ENCODE results near the gene TCEANC. TPM values are rescaled to one million over a fixed set of nuclear protein-coding genes. Genes with fewer than 3 reads are reported as not detected.

The TCEANC gene
- polyA plus RNA-seq, 6 donors from 2014 or later = 10.5 to 14.1 (median 13.3) TPM

- no peaks in the 10 kb centered on the region for H3K9me3 Mint-ChIP-seq
- peaks cover 49 to 72% (median 50%) of the 10 kb centered on the region in 3 donors for H3K4me1 Mint-ChIP-seq
- peak overlapping the region in 1 of 6 donors; percentile 41 for H3K27ac Mint-ChIP-seq
- H3K36me3 Mint-ChIP-seq = peaks cover 0 to 7% of the 10 kb centered on the region in 2 donors
- DNase-seq (no peak), ATAC-seq (ENCODE audit: low read depth in 2 of 2) (peak in 1 of 2 donors; percentile 5)
- H3K27me3 Mint-ChIP-seq = peaks cover 0 to 9% (median 0%) of the 10 kb centered on the region in 3 donors
- peak overlapping the region in 5 of 8 donors; percentile 15 to 69 (median 36) for H3K4me3 Mint-ChIP-seq
Measured at GRCh38 chrX:13698432-13698831, 45.5 kb downstream of the TCEANC start.

DNA sequence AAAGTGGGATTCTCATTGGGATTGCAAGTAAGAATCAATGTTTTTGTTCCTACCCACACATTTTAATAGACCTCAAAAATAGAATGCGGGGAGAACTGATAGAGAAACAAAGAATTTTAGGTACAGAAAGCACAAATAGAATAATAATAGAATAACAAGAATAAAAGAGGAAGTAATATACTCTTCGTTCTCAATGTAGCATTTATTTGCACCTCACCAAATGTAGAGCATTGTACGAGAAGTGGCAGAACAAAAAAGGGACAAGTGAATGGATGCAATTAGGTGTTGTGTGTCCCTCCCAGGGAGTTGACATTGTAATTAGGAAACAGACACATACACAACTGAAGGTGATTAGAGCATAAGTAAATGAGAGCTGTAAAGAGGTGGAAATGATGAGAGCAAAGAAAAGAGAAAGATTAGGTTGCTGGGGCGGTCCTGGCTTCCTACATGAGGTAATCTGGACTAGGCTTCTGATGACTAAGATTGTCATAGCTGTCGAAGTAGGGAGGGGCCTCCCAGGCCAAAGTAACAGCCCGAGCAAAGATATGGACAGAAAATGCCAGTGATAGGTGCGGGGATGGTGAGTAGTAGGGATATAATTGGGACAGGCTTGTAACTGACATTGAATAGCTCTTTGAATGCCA, 46.4 kb downstream of the TCEANC start:
- Mint-ChIP-seq H3K4me1 (peaks cover 46 to 67% (median 46%) of the 10 kb centered on the region in 3 donors), H3K4me3 (peak overlapping the region in 6 of 8 donors; percentile 27 to 69 (median 52)), H3K9me3 (no peaks in the 10 kb centered on the region), H3K27ac (peak overlapping the region in 1 of 6 donors; percentile 54), H3K27me3 (peaks cover 0 to 9% (median 0%) of the 10 kb centered on the region in 3 donors), H3K36me3 (peaks cover 0 to 7% of the 10 kb centered on the region in 2 donors)
- DNase-seq (no peak), ATAC-seq (ENCODE audit: low read depth in 2 of 2) (no peak)

DNA sequence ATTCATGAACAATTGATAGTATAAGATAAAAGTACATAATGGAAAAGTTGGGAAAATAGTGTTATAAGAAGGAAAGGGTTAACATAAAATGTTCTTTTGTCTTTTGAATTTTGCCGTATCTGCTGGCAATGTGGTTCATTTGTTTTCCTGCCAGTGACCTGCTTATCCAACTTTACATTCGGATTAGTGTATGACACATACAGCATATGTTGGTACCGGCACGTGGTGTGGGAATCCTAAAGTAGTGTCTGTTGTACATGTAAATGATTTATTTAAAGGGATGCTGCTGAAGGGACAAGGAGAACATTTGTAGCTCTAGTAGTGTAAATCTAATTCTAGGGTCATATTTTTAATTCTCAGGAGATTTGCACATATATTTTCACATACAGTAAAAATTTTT, 47.4 kb downstream of the TCEANC start:
- H3K27me3 Mint-ChIP-seq = peaks cover 0 to 9% (median 0%) of the 10 kb centered on the region in 3 donors
- peaks cover 0 to 7% of the 10 kb centered on the region in 2 donors for H3K36me3 Mint-ChIP-seq
- peaks cover 39 to 59% (median 40%) of the 10 kb centered on the region in 3 donors for H3K4me1 Mint-ChIP-seq
- no peak overlapping the region for H3K27ac Mint-ChIP-seq
- ATAC-seq (ENCODE audit: low read depth in 2 of 2) (no peak), DNase-seq (no peak)
- H3K9me3 Mint-ChIP-seq = no peaks in the 10 kb centered on the region
- H3K4me3 Mint-ChIP-seq = no peak overlapping the region

- DNase-seq (no peak), ATAC-seq (ENCODE audit: low read depth in 2 of 2) (no peak)
- peaks cover 0 to 9% (median 0%) of the 10 kb centered on the region in 3 donors for H3K27me3 Mint-ChIP-seq
- peaks cover 28 to 45% (median 31%) of the 10 kb centered on the region in 3 donors for H3K4me1 Mint-ChIP-seq
- peaks cover 0 to 7% of the 10 kb centered on the region in 2 donors for H3K36me3 Mint-ChIP-seq
- H3K9me3 Mint-ChIP-seq = no peaks in the 10 kb centered on the region
- peak overlapping the region in 1 of 8 donors; percentile 59 for H3K4me3 Mint-ChIP-seq
- H3K27ac Mint-ChIP-seq = peak overlapping the region in 4 of 6 donors; percentile 40 to 67 (median 48)
Measured at GRCh38 chrX:13702111-13702789, 49.3 kb downstream of the TCEANC start.

DNA sequence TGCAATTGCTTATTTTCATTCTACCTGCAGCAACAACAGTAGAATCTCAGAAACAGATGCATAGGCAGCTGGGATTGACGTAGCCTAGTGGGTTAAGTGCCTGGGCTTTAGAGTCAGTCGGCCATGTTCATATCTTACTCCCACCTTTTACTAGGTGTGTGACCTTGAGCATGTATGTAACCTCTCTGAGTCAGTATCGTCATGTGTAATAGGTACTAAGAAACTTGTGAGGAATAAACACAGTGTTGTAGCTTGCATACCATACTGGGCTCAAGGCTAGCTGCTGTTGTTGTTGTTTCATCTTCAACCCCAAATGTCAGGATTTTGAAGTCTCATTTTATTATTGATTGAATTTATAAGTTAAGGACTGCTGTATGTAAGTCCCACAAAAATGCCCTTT, 50.2 kb downstream of the TCEANC start:
- Mint-ChIP-seq H3K27ac (peak overlapping the region in 1 of 6 donors; percentile 15), H3K27me3 (peaks cover 0 to 9% (median 0%) of the 10 kb centered on the region in 3 donors), H3K4me3 (no peak overlapping the region), H3K4me1 (peaks cover 28 to 39% (median 30%) of the 10 kb centered on the region in 3 donors), H3K36me3 (peaks cover 5 to 7% of the 10 kb centered on the region in 2 donors), H3K9me3 (no peaks in the 10 kb centered on the region)
- ATAC-seq (ENCODE audit: low read depth in 2 of 2) (no peak), DNase-seq (no peak)

- no peak for DNase-seq
- peak overlapping the region in 1 of 6 donors; percentile 15 for H3K27ac Mint-ChIP-seq
- ATAC-seq (ENCODE audit: low read depth in 2 of 2) = no peak
- peaks cover 0 to 9% (median 0%) of the 10 kb centered on the region in 3 donors for H3K27me3 Mint-ChIP-seq
- H3K36me3 Mint-ChIP-seq = peaks cover 7 to 9% of the 10 kb centered on the region in 2 donors
- H3K4me3 Mint-ChIP-seq = no peak overlapping the region
- H3K4me1 Mint-ChIP-seq = peaks cover 28 to 34% (median 30%) of the 10 kb centered on the region in 3 donors
- H3K9me3 Mint-ChIP-seq = no peaks in the 10 kb centered on the region
Measured at GRCh38 chrX:13703589-13703988, 50.6 kb downstream of the TCEANC start.

- H3K36me3 Mint-ChIP-seq = peaks cover 25 to 38% of the 10 kb centered on the region in 2 donors
- H3K4me3 Mint-ChIP-seq = no peak overlapping the region
- no peaks in the 10 kb centered on the region for H3K27me3 Mint-ChIP-seq
- H3K27ac Mint-ChIP-seq = no peak overlapping the region
- H3K4me1 Mint-ChIP-seq = peaks cover 10 to 14% (median 11%) of the 10 kb centered on the region in 3 donors
- DNase-seq (no peak), ATAC-seq (ENCODE audit: low read depth in 2 of 2) (no peak)
- no peaks in the 10 kb centered on the region for H3K9me3 Mint-ChIP-seq
Measured at GRCh38 chrX:13711141-13711540, 58.2 kb downstream of the TCEANC start.

Other genes starting within 250 kb of the TCEANC start
- gene EGFL6, start 83.5 kb upstream of the TCEANC start, polyA plus RNA-seq (ENCODE audit: low read depth in 6 of 6) = not detected
- 10 to 100 TPM; 15.7 to 28.1 (median 20.1) TPM for gene RAB9A, start 36.0 kb downstream of the TCEANC start, polyA plus RNA-seq (ENCODE audit: low read depth in 6 of 6)
- gene TRAPPC2, start 81.5 kb downstream of the TCEANC start, polyA plus RNA-seq (ENCODE audit: low read depth in 6 of 6) = 10 to 100 TPM; 39.9 to 53.9 (median 46.4) TPM
- gene OFD1, start 81.6 kb downstream of the TCEANC start, polyA plus RNA-seq (ENCODE audit: low read depth in 6 of 6) = 10 to 100 TPM; 26.5 to 60.5 (median 50.4) TPM
- under 1 TPM; 0.30 to 0.94 (median 0.78) TPM for gene GPM6B, start 164.0 kb downstream of the TCEANC start, polyA plus RNA-seq (ENCODE audit: low read depth in 6 of 6)